ENCODE results near the gene ZNF552.
A peak's percentile ranks its signal among the peaks of the same experiment; 100 is the strongest.
"Not testable (repeated sequence)": the region's sequence is repeated elsewhere in the genome, so short reads cannot be mapped to it uniquely, and the experiment has no call there.

ZNF552 gene

DNA sequence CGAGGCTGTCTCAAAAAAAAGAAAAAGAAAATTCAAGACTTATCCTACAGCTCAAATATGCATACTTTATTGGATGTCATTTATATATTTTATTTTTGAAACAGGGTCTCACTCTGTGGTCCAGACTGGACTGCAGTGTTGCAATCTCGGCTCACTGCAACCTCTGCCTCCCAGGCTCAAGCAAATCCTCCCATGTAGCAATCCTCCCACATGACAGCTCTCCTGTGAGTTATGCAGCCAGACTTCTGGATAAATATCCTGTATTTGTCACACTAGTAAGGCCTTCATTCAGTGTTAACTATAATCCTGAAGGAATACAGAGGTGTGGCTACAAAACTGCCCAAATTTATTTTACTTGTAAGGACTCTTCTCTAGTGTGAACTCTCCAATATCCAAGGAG lies 7.2 kb downstream of the ZNF552 start:
- 0 out of 2 replicates have a peak overlapping the region, but pooled peaks have one; percentile 17 for H3K27ac ChIP-seq
- TF ChIP-seq, protein P1, sequence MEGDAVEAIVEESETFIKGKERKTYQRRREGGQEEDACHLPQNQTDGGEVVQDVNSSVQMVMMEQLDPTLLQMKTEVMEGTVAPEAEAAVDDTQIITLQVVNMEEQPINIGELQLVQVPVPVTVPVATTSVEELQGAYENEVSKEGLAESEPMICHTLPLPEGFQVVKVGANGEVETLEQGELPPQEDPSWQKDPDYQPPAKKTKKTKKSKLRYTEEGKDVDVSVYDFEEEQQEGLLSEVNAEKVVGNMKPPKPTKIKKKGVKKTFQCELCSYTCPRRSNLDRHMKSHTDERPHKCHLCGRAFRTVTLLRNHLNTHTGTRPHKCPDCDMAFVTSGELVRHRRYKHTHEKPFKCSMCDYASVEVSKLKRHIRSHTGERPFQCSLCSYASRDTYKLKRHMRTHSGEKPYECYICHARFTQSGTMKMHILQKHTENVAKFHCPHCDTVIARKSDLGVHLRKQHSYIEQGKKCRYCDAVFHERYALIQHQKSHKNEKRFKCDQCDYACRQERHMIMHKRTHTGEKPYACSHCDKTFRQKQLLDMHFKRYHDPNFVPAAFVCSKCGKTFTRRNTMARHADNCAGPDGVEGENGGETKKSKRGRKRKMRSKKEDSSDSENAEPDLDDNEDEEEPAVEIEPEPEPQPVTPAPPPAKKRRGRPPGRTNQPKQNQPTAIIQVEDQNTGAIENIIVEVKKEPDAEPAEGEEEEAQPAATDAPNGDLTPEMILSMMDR (IDR thresholded peaks at IDR 0.05) = no peak
- no peak for TF ChIP-seq ZFX (IDR thresholded peaks at IDR 0.05; ENCODE audit: borderline replicate concordance)

DNA sequence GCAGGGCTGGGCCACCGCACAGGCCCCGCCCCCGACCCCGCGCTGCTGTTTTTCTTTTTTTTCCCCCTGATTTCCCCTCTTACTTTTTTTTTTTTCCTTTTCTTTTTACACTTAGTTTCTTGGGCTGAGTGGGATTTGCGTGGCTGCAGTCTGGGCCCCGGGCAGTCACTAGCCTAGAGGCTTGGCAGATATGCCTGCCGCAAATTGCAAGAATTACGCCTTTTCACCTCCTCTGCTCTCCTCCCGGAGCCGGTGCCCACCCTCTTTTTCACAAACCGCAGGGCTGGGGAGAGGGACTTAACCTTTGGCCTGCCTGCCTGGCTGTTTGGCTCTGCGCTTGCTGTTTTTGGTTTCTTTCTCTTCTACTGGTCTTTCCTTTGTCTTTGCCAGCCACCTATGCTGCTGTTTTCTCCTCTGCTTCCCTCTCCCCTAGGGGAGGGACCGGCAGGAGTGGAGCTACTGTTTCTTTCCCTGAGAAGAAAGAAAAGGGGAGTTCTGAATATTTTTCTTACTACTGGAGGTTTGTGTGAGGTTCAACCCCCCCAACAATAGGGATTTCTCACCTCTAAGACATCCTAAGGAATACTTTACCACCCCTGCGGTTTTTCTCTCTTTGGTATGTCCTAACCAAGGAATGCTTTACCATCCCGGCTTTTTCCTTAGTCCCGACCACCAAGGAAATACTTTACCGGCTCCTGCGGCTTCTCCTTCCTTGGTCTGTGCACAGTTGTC lies 11.0 kb downstream of the ZNF552 start:
- TF ChIP-seq, protein P1 (IDR thresholded peaks at IDR 0.05) = no peak
- TF ChIP-seq ZFX (IDR thresholded peaks at IDR 0.05; ENCODE audit: borderline replicate concordance) = no peak

DNA sequence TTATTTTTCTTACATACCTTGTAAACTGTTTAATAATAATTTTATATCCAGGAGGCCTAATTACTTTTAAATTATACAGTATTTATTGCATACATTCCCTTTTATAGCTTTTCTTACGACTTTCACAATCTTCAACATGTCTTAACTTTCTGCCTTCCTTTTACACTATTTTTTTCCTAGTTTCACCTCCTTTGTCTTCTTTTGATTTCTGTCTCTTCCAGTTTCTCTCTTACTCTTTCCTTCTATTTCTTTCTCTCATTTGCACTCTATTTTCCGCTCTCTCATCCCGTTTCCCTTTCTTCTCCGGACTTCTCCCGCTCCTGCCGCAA lies 11.5 kb downstream of the ZNF552 start:
- TF ChIP-seq, protein P1 (IDR thresholded peaks at IDR 0.05) = no peak
- no peak for TF ChIP-seq ZFX (IDR thresholded peaks at IDR 0.05; ENCODE audit: borderline replicate concordance)
- H3K27ac ChIP-seq = peak overlapping the region; percentile 86

More for the DNA sequence above, 11.0 kb downstream of the ZNF552 start:
- peak overlapping the region; percentile 86 for H3K27ac ChIP-seq

DNA sequence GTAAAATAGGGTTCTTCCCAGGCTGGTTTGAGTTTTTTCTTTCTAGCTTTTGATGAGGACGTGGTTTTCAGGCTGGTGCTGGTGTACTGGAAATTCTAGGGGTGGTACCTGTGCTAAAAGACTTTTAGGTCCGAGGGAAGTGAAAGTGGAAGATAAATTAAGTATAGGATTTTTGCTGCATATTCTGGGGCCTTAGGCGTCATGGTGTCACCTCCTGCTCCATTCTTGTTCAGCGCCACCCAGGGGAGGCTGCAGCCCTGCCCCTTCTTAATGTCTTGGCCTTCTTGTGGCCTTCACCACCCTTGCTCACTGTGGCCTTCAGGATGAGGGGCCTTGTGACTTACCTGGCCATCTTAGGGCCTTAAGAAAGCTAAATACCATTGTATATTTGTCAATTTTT lies 12.4 kb downstream of the ZNF552 start:
- TF ChIP-seq, protein P1 (IDR thresholded peaks at IDR 0.05) = no peak
- no peak for TF ChIP-seq ZFX (IDR thresholded peaks at IDR 0.05; ENCODE audit: borderline replicate concordance)
- peak overlapping the region; percentile 86; the same call in 1 of the 2 replicates for H3K27ac ChIP-seq

DNA sequence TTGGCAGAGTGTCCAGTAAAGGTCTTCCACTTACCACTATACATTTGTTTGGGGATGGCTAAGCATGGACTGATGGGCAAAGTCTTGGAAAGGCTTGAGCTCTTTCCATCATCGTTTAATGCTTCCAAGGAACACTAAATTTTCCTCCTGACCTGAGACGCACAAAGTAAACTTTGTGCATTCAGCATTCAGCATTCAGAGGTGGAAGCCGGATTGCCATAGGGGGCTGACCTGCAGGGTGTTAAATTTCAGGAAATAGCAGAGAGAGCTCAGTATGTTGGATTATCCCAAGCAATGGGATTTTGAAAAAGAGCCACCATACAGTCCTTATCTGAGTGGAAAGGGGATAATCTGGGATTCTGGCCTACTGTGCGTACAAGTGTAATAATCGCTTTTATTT lies 14.0 kb downstream of the ZNF552 start:
- peak overlapping the region; percentile 86 for H3K27ac ChIP-seq
- TF ChIP-seq, protein P1 (IDR thresholded peaks at IDR 0.05) = no peak
- TF ChIP-seq ZFX (IDR thresholded peaks at IDR 0.05; ENCODE audit: borderline replicate concordance) = no peak

DNA sequence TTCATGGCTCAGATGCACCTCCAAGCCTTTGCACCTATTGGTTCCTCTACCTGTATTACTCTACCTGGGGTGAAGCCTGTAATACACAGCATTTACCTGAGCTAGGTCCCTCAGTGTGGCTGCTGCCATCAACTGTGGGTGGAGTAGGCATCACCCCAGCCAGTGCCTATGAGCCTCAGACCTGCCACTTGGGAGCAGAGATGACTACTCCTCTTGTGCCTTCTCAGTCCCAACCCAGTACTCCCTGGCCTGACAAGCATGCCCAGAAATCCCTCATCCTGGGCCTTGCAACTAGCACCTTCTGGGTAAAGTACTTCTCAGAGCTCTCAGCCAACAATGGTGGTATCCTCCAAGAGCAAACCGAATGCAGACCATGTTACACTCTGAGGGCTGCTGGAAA lies 18.1 kb downstream of the ZNF552 start:
- H3K27ac ChIP-seq = not testable (repeated sequence)

DNA sequence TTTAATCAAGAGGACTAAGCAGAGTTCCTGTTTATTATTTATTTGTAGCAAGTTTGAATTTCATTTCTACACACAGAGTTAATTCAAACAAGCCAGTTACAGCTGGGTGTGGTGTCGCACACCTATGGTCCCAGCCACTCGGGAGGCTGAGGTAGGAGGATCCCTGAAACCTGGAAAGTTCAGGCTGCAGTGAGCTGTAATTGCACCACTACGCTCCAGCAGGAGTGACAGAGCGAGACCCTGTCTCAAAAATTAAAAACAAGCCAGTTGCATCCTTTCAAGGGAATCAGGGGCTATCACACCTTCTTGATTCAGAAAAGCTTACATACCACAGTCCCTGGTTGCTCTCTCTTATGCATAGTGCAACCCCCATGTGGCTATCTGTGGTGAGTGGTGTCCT lies 25.4 kb downstream of the ZNF552 start:
- TF ChIP-seq ZFX (IDR thresholded peaks at IDR 0.05; ENCODE audit: borderline replicate concordance) = no peak
- TF ChIP-seq, protein P1 (IDR thresholded peaks at IDR 0.05) = no peak

More for the DNA sequence above, 25.4 kb downstream of the ZNF552 start:
- H3K27ac ChIP-seq = no peak overlapping the region

Data from 22Rv1 (cell line).